NCI-H2196 (cell line): ENCODE measurements around the gene CYTH4.
"Not testable (repeated sequence)": the region's sequence is repeated elsewhere in the genome, so short reads cannot be mapped to it uniquely, and the experiment has no call there.

ENCODE experiments used
- DNase-seq: peaks from one replicate; lab custom pipeline; 2025; ENCODE audit not compliant: unreplicated experiment; lab: John Stamatoyannopoulos, UW

The CYTH4 gene

GRCh38 chr22:37326726-37327125 lies 44.4 kb downstream of the CYTH4 start:
- no peak for DNase-seq

- DNase-seq, result no peak
Observed at GRCh38 chr22:37328017-37328416, 45.7 kb downstream of the CYTH4 start.

- not testable (repeated sequence) for DNase-seq
Observed at GRCh38 chr22:37328538-37329237, 46.4 kb downstream of the CYTH4 start.

GRCh38 chr22:37329238-37330140 lies 47.2 kb downstream of the CYTH4 start:
- no peak for DNase-seq

GRCh38 chr22:37330200-37331033 lies 48.1 kb downstream of the CYTH4 start:
- DNase-seq, result peak; percentile 61

- DNase-seq, result no peak
Observed at GRCh38 chr22:37331034-37331428, 48.7 kb downstream of the CYTH4 start.

- no peak for DNase-seq
Observed at GRCh38 chr22:37331856-37332536, 49.7 kb downstream of the CYTH4 start.

- no peak for DNase-seq
Observed at GRCh38 chr22:37333724-37334460, 51.6 kb downstream of the CYTH4 start.

- no peak for DNase-seq
Observed at GRCh38 chr22:37334461-37334858, 52.2 kb downstream of the CYTH4 start.

- DNase-seq, result no peak
Observed at GRCh38 chr22:37334859-37335805, 52.8 kb downstream of the CYTH4 start.

- no peak for DNase-seq
Observed at GRCh38 chr22:37335806-37336199, 53.5 kb downstream of the CYTH4 start.

GRCh38 chr22:37336579-37336978 lies 54.3 kb downstream of the CYTH4 start:
- DNase-seq, result no peak

GRCh38 chr22:37337204-37337943 lies 55.1 kb downstream of the CYTH4 start:
- no peak for DNase-seq

GRCh38 chr22:37338539-37339246 lies 56.4 kb downstream of the CYTH4 start:
- DNase-seq, result no peak

- DNase-seq, result no peak
Observed at GRCh38 chr22:37340331-37341262, 58.3 kb downstream of the CYTH4 start.

- DNase-seq, result no peak
Observed at GRCh38 chr22:37342065-37342464, 59.8 kb downstream of the CYTH4 start.

GRCh38 chr22:37343348-37343747 lies 61.0 kb downstream of the CYTH4 start:
- no peak for DNase-seq
